Upper lobe of right lung (tissue), 1 donor: ENCODE measurements around the gene HSF2BP. TPM values are rescaled to one million over a fixed set of nuclear protein-coding genes. Genes with fewer than 3 reads are reported as not detected.
"Not testable (repeated sequence)": the region's sequence is repeated elsewhere in the genome, so short reads cannot be mapped to it uniquely, and the experiment has no call there.

Source experiments
- ATAC-seq: fragments of 200-7000 bp; cut with Tn5 transposase; one replicate; pipeline ENCODE4 v1.9.1; 2020; ENCODE audit warnings: mild to moderate bottlenecking, moderate library complexity
- DNase-seq: peaks from one replicate; pipeline ENCODE4 v3.0.0-alpha.2; 2020
- H3K27ac ChIP-seq: fragments of 200-600 bp; one replicate; pipeline ENCODE4 v1.8.0; 2022
- H3K27me3 ChIP-seq: fragments of 200-600 bp; one replicate; pipeline ENCODE4 v1.8.0; 2022; ENCODE audit warnings: mild to moderate bottlenecking
- H3K36me3 ChIP-seq: fragments of 200-600 bp; one replicate; pipeline ENCODE4 v1.8.0; 2022
- H3K4me1 ChIP-seq: fragments of 200-600 bp; one replicate; pipeline ENCODE4 v1.8.0; 2022
- H3K4me3 ChIP-seq: fragments of 200-600 bp; one replicate; pipeline ENCODE4 v1.8.0; 2022; ENCODE audit warnings: mild to moderate bottlenecking
- H3K9me3 ChIP-seq: fragments of 200-600 bp; one replicate; pipeline ENCODE4 v1.8.0; 2022
- CTCF ChIP-seq: fragments of 200-600 bp; IDR thresholded peaks from one replicate; pipeline ENCODE4 v1.8.0; 2022; ENCODE audit warnings: antibody characterized with exemption
- intact Hi-C: fragments of 100-400 bp; cut with DNase I; formaldehyde crosslinking; loops from one replicate; pipeline ENCODE4 v1.11.0; 2022
- total RNA-seq: library from RNA; stranded (reverse); fragmentation: NEBNext Ultra II Directional; extraction: Animal tissue kit (Norgen Biotek cat#: 25700); gene quantifications from one replicate; pipeline ENCODE4 v1.2.1, GENCODE V29; 2021
- donor health status: DM: no; HTN: yes; CAD: no; lungs with severe emphysema.

The HSF2BP gene
- total RNA-seq, 1 donor from 2014 or later, result 0.41 TPM

DNA sequence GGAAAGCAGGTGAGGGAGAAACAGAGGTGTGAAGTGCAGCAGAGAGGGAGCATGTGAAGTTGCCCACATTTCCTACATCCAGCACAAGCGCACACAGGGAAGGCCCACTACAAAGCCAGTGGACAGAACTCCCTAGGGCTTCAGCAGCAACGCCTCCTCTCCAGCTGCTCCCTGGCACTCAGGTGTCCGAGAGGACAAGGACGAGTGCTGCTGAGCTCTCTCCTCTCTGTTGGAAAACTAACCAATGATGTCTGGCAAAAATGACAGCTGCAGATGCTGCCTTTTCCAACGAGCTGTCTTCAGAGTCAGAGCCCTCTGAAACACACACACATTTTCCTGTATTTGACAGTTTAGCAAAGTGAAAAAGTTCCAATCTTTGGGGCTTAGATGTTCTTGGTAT is 86.8 kb downstream of the HSF2BP start:
- no peak overlapping the region for H3K27ac ChIP-seq
- intact Hi-C loops, result no loop called here
- no peak for DNase-seq

GRCh38 chr21:43571976-43572375 is 87.3 kb downstream of the HSF2BP start:
- Histone ChIP-seq H3K9me3 (no peaks in the 10 kb centered on the region), H3K27me3 (no peaks in the 10 kb centered on the region), H3K4me1 (peaks cover 11% of the 10 kb centered on the region), H3K27ac (no peak overlapping the region), H3K4me3 (no peak overlapping the region), H3K36me3 (no peaks in the 10 kb centered on the region)
- DNase-seq (no peak), ATAC-seq (no peak)
- no peak for TF ChIP-seq CTCF
- intact Hi-C loops, result no loop called here

More for the DNA sequence above, 86.8 kb downstream of the HSF2BP start:
- Histone ChIP-seq H3K27me3 (no peaks in the 10 kb centered on the region), H3K4me1 (peaks cover 11% of the 10 kb centered on the region), H3K4me3 (no peak overlapping the region), H3K36me3 (no peaks in the 10 kb centered on the region), H3K9me3 (no peaks in the 10 kb centered on the region)
- TF ChIP-seq CTCF, result no peak
- ATAC-seq, result no peak

GRCh38 chr21:43570195-43570594 is 89.1 kb downstream of the HSF2BP start:
- H3K27ac ChIP-seq, ATAC-seq, H3K4me3 ChIP-seq, H3K27me3 ChIP-seq, intact Hi-C loops, H3K9me3 ChIP-seq, H3K4me1 ChIP-seq, DNase-seq, H3K36me3 ChIP-seq: not testable (repeated sequence)

GRCh38 chr21:43562451-43562850 is 96.8 kb downstream of the HSF2BP start:
- intact Hi-C loops, H3K27me3 ChIP-seq, DNase-seq, H3K9me3 ChIP-seq, H3K36me3 ChIP-seq, H3K4me1 ChIP-seq, H3K4me3 ChIP-seq, H3K27ac ChIP-seq, ATAC-seq: not testable (repeated sequence)

GRCh38 chr21:43540561-43540960 is 118.7 kb downstream of the HSF2BP start:
- H3K36me3 ChIP-seq, ATAC-seq: not testable (repeated sequence)

GRCh38 chr21:43522495-43523131 is 136.7 kb downstream of the HSF2BP start:
- H3K36me3 ChIP-seq, H3K4me1 ChIP-seq, H3K4me3 ChIP-seq, H3K9me3 ChIP-seq, H3K27ac ChIP-seq, DNase-seq, intact Hi-C loops, H3K27me3 ChIP-seq: not testable (repeated sequence)
- ATAC-seq, result peak; percentile 87

More at GRCh38 chr21:43540561-43540960, 118.7 kb downstream of the HSF2BP start:
- H3K4me3 ChIP-seq, intact Hi-C loops, H3K27me3 ChIP-seq, H3K27ac ChIP-seq, H3K9me3 ChIP-seq, H3K4me1 ChIP-seq, DNase-seq: not testable (repeated sequence)

DNA sequence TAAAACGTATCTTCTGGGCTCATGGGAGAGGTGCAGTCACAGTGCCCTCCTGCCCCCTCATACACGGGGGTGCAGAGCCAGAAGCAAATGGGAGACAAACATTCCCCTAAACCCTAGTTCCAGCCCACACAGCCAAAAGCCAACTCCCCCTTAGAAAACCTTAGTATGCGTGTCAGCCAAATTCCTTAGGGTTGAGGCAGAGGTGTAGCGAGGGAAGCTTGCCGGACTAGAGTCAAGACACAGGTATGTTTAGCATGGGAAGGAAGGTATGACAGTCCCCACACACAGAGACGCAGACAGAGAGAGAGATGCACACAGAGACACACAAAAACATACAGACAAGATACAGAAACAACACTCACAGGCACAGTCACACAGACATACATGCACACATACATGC is 141.6 kb downstream of the HSF2BP start:
- H3K27ac ChIP-seq, H3K4me3 ChIP-seq, intact Hi-C loops, H3K36me3 ChIP-seq, H3K9me3 ChIP-seq, H3K4me1 ChIP-seq, H3K27me3 ChIP-seq, DNase-seq: not testable (repeated sequence)
- peak; percentile 29 for ATAC-seq

- intact Hi-C loops, result not testable (repeated sequence)
Measured at GRCh38 chr21:43516860-43517627, 142.2 kb downstream of the HSF2BP start.

DNA sequence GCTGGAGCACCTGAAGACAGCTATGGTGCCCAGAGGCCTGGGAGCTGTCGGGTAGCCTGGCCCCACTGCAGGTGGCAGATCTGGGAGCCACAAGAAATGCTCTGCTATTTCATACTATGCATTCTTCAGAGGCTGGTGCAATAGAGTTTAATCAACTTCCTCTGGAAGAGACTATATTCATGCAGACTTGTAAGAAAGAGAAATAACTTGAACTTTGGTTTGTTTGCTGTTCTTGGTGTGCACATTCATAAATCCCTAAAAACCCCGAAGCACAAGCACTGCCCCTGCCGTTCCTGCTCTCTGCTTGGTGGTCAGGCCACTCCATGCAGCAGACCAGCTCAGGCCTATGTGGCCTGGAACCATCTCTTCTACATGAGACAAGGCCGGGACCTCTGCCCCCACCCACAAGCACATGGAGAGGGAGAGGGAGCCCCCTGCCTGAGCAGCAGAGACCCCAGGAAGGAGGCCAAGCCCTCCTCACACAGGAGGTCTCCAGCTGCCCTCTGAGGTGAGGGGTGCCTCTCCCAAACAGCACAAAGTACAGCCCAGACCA is 142.9 kb downstream of the HSF2BP start:
- intact Hi-C loops, H3K4me1 ChIP-seq, DNase-seq, H3K36me3 ChIP-seq, H3K27me3 ChIP-seq, H3K9me3 ChIP-seq, H3K4me3 ChIP-seq, H3K27ac ChIP-seq: not testable (repeated sequence)
- peak; percentile 4 for ATAC-seq

More at GRCh38 chr21:43516860-43517627, 142.2 kb downstream of the HSF2BP start:
- DNase-seq, H3K4me1 ChIP-seq, H3K27me3 ChIP-seq, H3K9me3 ChIP-seq, H3K4me3 ChIP-seq, H3K36me3 ChIP-seq, H3K27ac ChIP-seq: not testable (repeated sequence)
- peak; percentile 88 for ATAC-seq

- H3K9me3 ChIP-seq, H3K4me1 ChIP-seq, H3K4me3 ChIP-seq, intact Hi-C loops, ATAC-seq, DNase-seq, H3K27ac ChIP-seq, H3K36me3 ChIP-seq, H3K27me3 ChIP-seq: not testable (repeated sequence)
Measured at GRCh38 chr21:43514834-43515233, 144.5 kb downstream of the HSF2BP start.

GRCh38 chr21:43513023-43513422 is 146.3 kb downstream of the HSF2BP start:
- DNase-seq, result not testable (repeated sequence)

GRCh38 chr21:43511209-43511608 is 148.1 kb downstream of the HSF2BP start:
- H3K36me3 ChIP-seq, intact Hi-C loops, ATAC-seq, H3K27me3 ChIP-seq, DNase-seq, H3K27ac ChIP-seq, H3K4me3 ChIP-seq, H3K9me3 ChIP-seq, H3K4me1 ChIP-seq: not testable (repeated sequence)

More at GRCh38 chr21:43513023-43513422, 146.3 kb downstream of the HSF2BP start:
- H3K4me3 ChIP-seq, intact Hi-C loops, H3K9me3 ChIP-seq, ATAC-seq, H3K27me3 ChIP-seq, H3K27ac ChIP-seq, H3K36me3 ChIP-seq, H3K4me1 ChIP-seq: not testable (repeated sequence)
